Lower leg skin (tissue), 3 donors: ENCODE measurements around the gene LCN15.
"Not testable (repeated sequence)": the region's sequence is repeated elsewhere in the genome, so short reads cannot be mapped to it uniquely, and the experiment has no call there.

ENCODE experiments used
- CTCF ChIP-seq, 3 donors: fragments of 450-650 bp; IDR thresholded peaks; one replicate each; pipeline ENCODE4 v1.5.1; 2016; ENCODE audit warnings: antibody characterized with exemption in 3 of 3, mild to moderate bottlenecking in 3 of 3, moderate library complexity in 2 of 3
- POLR2A ChIP-seq, 2 donors: fragments of 450-650 bp; IDR thresholded peaks; one replicate each; pipeline ENCODE4 v1.6.1; 2016 to 2017; ENCODE audit warnings: antibody characterized with exemption in 2 of 2, mild to moderate bottlenecking in 1 of 2, moderate library complexity in 1 of 2

DNA sequence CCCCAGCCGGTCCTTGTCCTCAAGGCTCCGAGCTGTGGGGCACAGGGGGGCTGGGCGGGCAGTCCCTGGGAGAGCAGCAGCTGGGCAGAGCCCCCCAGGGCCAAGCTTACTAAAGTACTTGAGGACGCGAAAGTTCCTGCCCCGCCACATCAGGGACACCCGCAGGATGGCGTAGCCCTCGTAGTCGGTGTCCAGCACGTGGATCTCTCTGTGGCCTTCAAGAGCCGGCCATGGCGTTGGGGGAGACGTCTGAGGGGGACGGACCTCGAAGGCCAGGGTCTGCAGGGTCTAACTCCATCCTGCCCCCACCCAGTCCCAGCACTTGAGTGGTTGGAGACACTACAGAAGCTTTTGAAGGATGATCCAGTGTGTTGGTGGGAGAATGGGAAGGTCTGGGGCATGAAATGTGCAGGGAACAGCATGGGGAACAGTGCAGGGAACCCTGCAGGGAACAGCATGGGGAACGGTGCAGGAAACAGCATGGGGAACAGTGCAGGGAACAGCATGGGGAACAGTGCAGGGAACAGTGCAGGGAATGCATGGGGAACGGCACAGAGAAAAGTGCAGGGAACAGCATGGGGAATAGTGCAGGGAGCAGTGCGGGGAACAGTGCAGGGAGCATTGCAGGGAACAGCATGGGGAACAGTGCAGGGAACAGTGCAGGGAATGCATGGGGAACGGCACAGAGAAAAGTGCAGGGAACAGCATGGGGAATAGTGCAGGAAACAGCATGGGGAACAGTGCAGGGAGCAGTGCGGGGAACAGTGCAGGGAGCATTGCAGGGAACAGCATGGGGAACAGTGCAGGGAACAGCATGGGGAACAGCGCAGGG lies 8.8 kb downstream of the LCN15 start:
- TF ChIP-seq POLR2A, CTCF (IDR thresholded peaks at IDR 0.05): not testable (repeated sequence)
